Activated CD8-positive, alpha-beta memory T cell treated with anti-CD3 and anti-CD28 coated beads, Interleukin-2, amount 10 ng/mL, durations not matched to agents 7 days and 5 days (primary cell): ENCODE data around the gene ZNF143. TPM values are rescaled to one million over a fixed set of nuclear protein-coding genes. Genes with fewer than 3 reads are reported as not detected.

ENCODE experiments used
- ATAC-seq: fragments of 150-1000 bp; cut with Tn5 transposase; one replicate; pipeline ENCODE4 v1.10.0; 2021; ENCODE audit warnings: moderate library complexity
- CTCF ChIA-PET: fragments of 350-600 bp; sonication (Branson Sonifier 250); formaldehyde crosslinking; loops from one replicate; lab custom pipeline; 2021; ENCODE audit warnings: antibody characterized with exemption; lab: Charles Lee
- DNase-seq: peaks from one replicate; pipeline ENCODE4 v3.0.0-alpha.2; 2020
- H3K27ac Mint-ChIP-seq: one replicate; pipeline ENCODE4 v1.8.0; 2021; ENCODE audit warnings: mild to moderate bottlenecking, mixed read lengths
- H3K27me3 Mint-ChIP-seq: one replicate; pipeline ENCODE4 v1.8.0; 2021; ENCODE audit warnings: mixed read lengths
- H3K36me3 Mint-ChIP-seq: one replicate; pipeline ENCODE4 v1.8.0; 2021; ENCODE audit warnings: mild to moderate bottlenecking, mixed read lengths
- H3K4me1 Mint-ChIP-seq: one replicate; pipeline ENCODE4 v1.8.0; 2021; ENCODE audit warnings: mixed read lengths
- H3K4me3 Mint-ChIP-seq: one replicate; pipeline ENCODE4 v1.8.0; 2021; ENCODE audit warnings: mild to moderate bottlenecking, moderate library complexity, mixed read lengths
- H3K9me3 Mint-ChIP-seq: one replicate; pipeline ENCODE4 v1.8.0; 2022; ENCODE audit warnings: low read depth, mixed read lengths
- total RNA-seq, 2 experiments: library from RNA; stranded (reverse); gene quantifications; one replicate each; pipeline ENCODE4 v1.2.3, GENCODE V29; 2021

ZNF143 gene
- total RNA-seq, 2 experiments from 2014 or later: 39.5 to 44.2 TPM

- H3K9me3 Mint-ChIP-seq: no peaks in the 10 kb centered on the region
- H3K4me3 Mint-ChIP-seq: peak overlapping the region; percentile 97
- peaks cover 17% of the 10 kb centered on the region for H3K36me3 Mint-ChIP-seq
- DNase-seq (no peak), ATAC-seq (no peak)
- H3K27ac Mint-ChIP-seq: peak overlapping the region; percentile 99
- H3K27me3 Mint-ChIP-seq: no peaks in the 10 kb centered on the region
- CTCF ChIA-PET: interaction anchor here (4.3 kb wide), 1 partner anchor 44 kb away, joined by 21 read pairs; no protein-coding TSS in a partner anchor
- peaks cover 36% of the 10 kb centered on the region for H3K4me1 Mint-ChIP-seq
Observed at GRCh38 chr11:9462806-9463537, 2.2 kb downstream of the ZNF143 start.

DNA sequence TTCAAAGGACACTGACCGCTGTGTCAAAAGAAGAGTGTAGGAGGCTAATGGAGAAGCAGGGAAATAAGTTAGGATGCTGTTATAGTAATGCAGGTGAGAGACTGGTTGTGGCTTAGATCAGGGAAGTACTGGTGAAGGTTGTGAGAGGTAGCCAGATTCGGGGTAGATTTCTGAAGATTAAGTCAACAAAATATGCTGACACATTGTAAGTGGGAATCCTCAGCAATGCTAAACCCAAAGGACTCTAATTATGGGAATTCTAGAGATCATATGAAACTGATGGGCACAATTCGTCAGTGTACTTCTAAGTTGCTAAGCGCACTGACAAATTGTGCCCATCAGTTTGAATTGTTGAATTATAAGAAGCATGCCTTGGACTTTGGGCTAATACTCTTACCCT is 10.0 kb downstream of the ZNF143 start:
- Mint-ChIP-seq H3K4me3 (no peak overlapping the region), H3K27ac (no peak overlapping the region), H3K36me3 (peaks cover 30% of the 10 kb centered on the region), H3K4me1 (peaks cover 12% of the 10 kb centered on the region), H3K27me3 (no peaks in the 10 kb centered on the region), H3K9me3 (no peaks in the 10 kb centered on the region)
- CTCF ChIA-PET: no interaction called here
- DNase-seq (no peak), ATAC-seq (no peak)

DNA sequence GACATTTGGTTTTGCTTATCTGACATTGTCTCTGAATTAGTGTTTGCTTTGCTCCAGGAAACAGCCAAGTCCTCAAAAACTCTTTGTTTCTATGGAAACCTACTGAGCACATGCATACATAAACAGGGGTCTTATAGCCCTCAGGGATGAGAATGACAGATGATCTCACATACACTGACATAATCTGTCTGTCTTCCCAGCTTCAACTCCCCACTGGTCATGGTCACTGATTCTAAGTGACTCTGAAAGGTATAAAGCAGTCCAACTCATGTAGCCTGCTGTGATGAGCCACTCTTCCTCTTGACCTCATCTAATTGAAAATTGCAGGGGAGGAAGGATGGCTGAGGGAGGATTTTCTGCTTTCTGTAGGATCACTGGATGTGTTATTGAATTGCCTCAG is 12.6 kb downstream of the ZNF143 start:
- no peak overlapping the region for H3K27ac Mint-ChIP-seq
- DNase-seq (no peak), ATAC-seq (no peak)
- CTCF ChIA-PET: interaction anchor here (0.6 to 1.8 kb wide), 2 partner anchors 34 to 1263 kb away, joined by 3 to 7 read pairs; no protein-coding TSS in a partner anchor
- no peaks in the 10 kb centered on the region for H3K27me3 Mint-ChIP-seq
- no peak overlapping the region for H3K4me3 Mint-ChIP-seq
- no peaks in the 10 kb centered on the region for H3K9me3 Mint-ChIP-seq
- H3K36me3 Mint-ChIP-seq: peaks cover 36% of the 10 kb centered on the region
- peaks cover 7% of the 10 kb centered on the region for H3K4me1 Mint-ChIP-seq

- Mint-ChIP-seq H3K27ac (no peak overlapping the region), H3K36me3 (peaks cover 42% of the 10 kb centered on the region)
Observed at GRCh38 chr11:9479899-9480298, 19.1 kb downstream of the ZNF143 start.

DNA sequence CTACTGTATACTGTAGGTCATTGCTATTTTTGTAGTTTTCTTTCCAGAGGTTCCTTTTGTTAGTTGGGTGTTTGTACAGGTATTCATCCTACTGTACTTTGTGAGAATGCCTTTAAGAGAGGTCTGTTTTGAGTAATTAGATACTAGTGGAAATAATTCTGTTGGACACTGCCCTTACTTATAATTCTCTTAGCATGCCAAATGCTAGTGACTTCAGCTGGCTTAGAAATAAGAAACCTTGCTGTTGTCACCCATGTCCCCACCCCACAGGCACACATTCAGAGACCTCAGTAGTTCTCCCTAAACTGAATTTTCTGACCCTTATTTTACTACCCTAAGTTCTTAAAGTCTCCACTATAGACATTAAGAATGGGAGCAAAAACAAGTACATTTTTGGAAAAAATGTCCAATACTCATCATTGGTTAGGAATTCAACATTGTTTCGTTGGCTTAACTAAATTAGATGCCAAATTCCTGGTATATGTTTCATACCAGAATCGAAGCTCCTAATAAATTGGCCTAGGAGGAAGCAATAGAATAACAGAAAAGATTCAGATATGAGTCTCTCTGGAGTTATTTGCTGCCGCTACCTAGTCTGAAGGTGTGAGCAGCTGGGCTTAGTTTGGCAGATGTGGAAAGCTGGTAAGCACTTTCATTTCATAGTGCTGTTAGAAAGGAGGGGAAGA is 28.4 kb downstream of the ZNF143 start:
- CTCF ChIA-PET: interaction anchor here (1.5 to 3.1 kb wide), 2 partner anchors 18 to 27 kb away, joined by 5 to 15 read pairs; no protein-coding TSS in a partner anchor
- H3K4me1 Mint-ChIP-seq: peaks cover 2% of the 10 kb centered on the region

More at GRCh38 chr11:9479899-9480298, 19.1 kb downstream of the ZNF143 start:
- Mint-ChIP-seq H3K4me3 (no peak overlapping the region), H3K9me3 (no peaks in the 10 kb centered on the region), H3K27me3 (no peaks in the 10 kb centered on the region), H3K4me1 (peaks cover 2% of the 10 kb centered on the region)
- DNase-seq (no peak), ATAC-seq (no peak)
- CTCF ChIA-PET: interaction anchor here (1.2 to 1.5 kb wide), 3 partner anchors 19 to 133 kb away, joined by 3 to 8 read pairs (median 8); partner anchors contain the start of gene ZNF143

DNA sequence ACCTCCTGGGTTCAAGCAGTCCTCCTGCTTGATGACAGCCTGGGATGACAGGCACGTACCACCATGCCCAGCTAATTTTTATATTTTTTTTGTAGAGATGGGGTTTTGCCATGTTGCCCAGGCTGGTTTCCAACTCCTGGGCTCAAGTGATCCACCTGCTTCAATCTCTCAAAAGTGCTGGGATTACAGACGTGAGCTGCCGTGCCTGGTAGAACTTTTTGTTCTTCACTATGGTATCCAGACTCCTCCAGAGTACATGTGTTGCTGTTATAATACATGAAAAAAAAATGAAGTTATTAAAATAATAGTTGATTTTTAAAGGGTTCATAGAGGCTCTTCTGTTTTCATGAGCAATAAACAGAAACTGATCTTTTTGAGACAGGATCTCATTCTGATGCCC is 29.6 kb downstream of the ZNF143 start:
- H3K9me3 Mint-ChIP-seq: no peaks in the 10 kb centered on the region
- H3K36me3 Mint-ChIP-seq: peaks cover 24% of the 10 kb centered on the region
- H3K27me3 Mint-ChIP-seq: no peaks in the 10 kb centered on the region
- DNase-seq (no peak), ATAC-seq (no peak)
- peaks cover 2% of the 10 kb centered on the region for H3K4me1 Mint-ChIP-seq
- H3K27ac Mint-ChIP-seq: no peak overlapping the region
- CTCF ChIA-PET: interaction anchor here (0.9 to 3.1 kb wide), 3 partner anchors 16 to 215 kb away, joined by 3 to 15 read pairs (median 5); no protein-coding TSS in a partner anchor
- H3K4me3 Mint-ChIP-seq: no peak overlapping the region

More for the DNA sequence above, 28.4 kb downstream of the ZNF143 start:
- ATAC-seq: no peak
- H3K9me3 Mint-ChIP-seq: no peaks in the 10 kb centered on the region
- peaks cover 22% of the 10 kb centered on the region for H3K36me3 Mint-ChIP-seq
- DNase-seq: no peak
- H3K27me3 Mint-ChIP-seq: no peaks in the 10 kb centered on the region
- no peak overlapping the region for H3K4me3 Mint-ChIP-seq
- H3K27ac Mint-ChIP-seq: no peak overlapping the region

- DNase-seq: no peak
- H3K27ac Mint-ChIP-seq: no peak overlapping the region
- CTCF ChIA-PET: no interaction called here
Observed at GRCh38 chr11:9493492-9493891, 32.7 kb downstream of the ZNF143 start.

DNA sequence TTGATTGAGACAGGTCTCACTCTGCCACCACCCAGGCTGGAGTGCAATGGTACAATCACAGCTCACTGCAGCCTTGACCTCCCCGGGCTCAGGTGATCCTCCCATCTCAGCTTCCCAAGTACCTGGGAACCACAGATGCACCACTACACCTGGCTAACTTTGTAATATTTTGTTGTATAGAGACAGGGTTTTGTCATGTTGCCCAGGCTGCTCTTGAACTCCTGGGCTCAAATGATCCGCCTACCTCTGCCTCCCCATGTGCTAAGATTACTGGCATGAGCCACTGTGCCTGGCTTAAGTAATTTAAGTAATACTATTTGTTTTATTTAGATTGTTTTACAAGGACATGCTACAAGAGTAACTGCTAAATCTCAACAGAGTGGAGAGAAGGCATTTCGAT is 33.5 kb downstream of the ZNF143 start:
- Mint-ChIP-seq H3K4me3 (no peak overlapping the region), H3K36me3 (peaks cover 27% of the 10 kb centered on the region), H3K27ac (no peak overlapping the region), H3K27me3 (no peaks in the 10 kb centered on the region), H3K9me3 (no peaks in the 10 kb centered on the region), H3K4me1 (peaks cover 2% of the 10 kb centered on the region)
- DNase-seq (no peak), ATAC-seq (no peak)
- CTCF ChIA-PET: interaction anchor here (0.6 kb wide), 1 partner anchor 12 kb away, joined by 4 read pairs; no protein-coding TSS in a partner anchor

More at GRCh38 chr11:9493492-9493891, 32.7 kb downstream of the ZNF143 start:
- Mint-ChIP-seq H3K4me1 (peaks cover 2% of the 10 kb centered on the region), H3K27me3 (no peaks in the 10 kb centered on the region), H3K9me3 (no peaks in the 10 kb centered on the region), H3K36me3 (peaks cover 25% of the 10 kb centered on the region), H3K4me3 (no peak overlapping the region)
- no peak for ATAC-seq

DNA sequence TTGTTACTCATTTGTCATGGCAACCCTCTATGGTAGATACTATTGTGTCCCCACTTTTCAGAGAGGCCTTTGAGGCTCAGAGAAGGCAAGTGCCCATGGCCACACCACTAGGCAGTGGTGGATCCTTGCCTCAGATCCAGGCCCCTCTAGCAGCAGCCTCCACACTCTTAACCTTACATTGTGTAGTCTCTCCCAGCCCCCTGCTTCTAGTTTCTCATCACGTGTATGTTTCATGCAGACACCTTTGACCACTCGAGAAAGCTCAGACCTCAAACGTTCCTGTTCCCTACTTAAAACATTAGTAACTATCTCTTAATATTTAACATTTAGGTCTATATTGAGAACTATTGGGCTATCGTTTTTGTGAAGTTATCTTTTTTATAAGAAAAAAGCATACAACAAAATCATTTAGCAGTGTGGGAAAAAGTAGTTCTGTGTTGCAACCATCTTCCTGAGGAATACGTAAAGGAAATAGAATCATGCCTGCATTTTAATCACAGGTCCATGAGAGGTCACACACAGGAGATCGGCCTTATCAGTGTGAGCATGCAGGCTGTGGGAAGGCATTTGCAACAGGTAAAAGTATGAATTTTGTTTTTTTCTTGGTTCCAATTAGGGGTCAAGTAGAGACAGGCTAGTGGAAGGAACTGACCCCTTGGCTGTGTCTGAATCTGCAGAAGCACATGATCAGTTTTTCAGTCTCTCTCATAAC is 35.1 kb downstream of the ZNF143 start:
- H3K27ac Mint-ChIP-seq: no peak overlapping the region
- CTCF ChIA-PET: interaction anchor here (1.1 kb wide), 1 partner anchor 10 kb away, joined by 4 read pairs; no protein-coding TSS in a partner anchor
- no peak for DNase-seq
- no peak overlapping the region for H3K4me3 Mint-ChIP-seq
- no peaks in the 10 kb centered on the region for H3K27me3 Mint-ChIP-seq
- H3K4me1 Mint-ChIP-seq: peaks cover 2% of the 10 kb centered on the region
- peaks cover 28% of the 10 kb centered on the region for H3K36me3 Mint-ChIP-seq
- ATAC-seq: no peak
- H3K9me3 Mint-ChIP-seq: no peaks in the 10 kb centered on the region

DNA sequence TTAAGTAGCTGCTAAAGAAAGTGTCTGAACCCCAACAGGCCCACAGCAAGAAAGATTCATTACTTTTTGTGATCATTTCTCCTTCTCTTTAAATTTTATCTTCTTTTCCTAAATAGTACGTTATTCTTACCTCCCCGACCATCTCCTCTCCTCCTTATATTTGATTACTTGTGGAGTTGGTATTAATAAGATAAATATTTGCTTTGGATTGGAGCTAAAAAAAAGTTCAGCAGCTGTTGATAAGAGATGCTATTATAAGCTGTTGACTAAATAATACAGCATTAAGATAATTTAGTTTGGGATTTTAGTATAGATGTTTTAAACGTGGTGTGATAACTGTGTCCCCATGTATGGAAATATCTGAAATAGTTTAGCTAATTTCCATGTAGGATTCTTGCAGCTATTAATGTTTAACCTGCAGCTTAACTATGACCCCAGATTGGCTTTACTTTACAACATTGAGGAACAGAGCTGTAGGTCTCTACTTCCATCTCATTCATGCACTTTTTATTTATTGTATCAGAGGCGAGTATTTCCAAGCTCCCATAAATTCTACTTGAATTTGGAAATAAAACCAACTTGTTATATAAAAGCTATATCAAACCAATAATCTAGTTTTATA is 37.8 kb downstream of the ZNF143 start:
- Mint-ChIP-seq H3K27me3 (no peaks in the 10 kb centered on the region), H3K4me1 (no peaks in the 10 kb centered on the region), H3K4me3 (no peak overlapping the region), H3K27ac (no peak overlapping the region), H3K9me3 (no peaks in the 10 kb centered on the region), H3K36me3 (peaks cover 30% of the 10 kb centered on the region)
- CTCF ChIA-PET: interaction anchor here (0.8 to 1.6 kb wide), 3 partner anchors 8 to 361 kb away, joined by 3 to 21 read pairs (median 4); no protein-coding TSS in a partner anchor
- DNase-seq: no peak
- ATAC-seq: no peak

- Mint-ChIP-seq H3K27ac (no peak overlapping the region), H3K9me3 (no peaks in the 10 kb centered on the region), H3K36me3 (peaks cover 23% of the 10 kb centered on the region), H3K4me1 (peaks cover 13% of the 10 kb centered on the region), H3K4me3 (no peak overlapping the region), H3K27me3 (no peaks in the 10 kb centered on the region)
- CTCF ChIA-PET: interaction anchor here (0.6 to 3.8 kb wide), 56 partner anchors 8 to 594 kb away, joined by 3 to 59 read pairs (median 4); partner anchors contain the start of genes IPO7 and ZNF143
- DNase-seq: peak; percentile 83
- ATAC-seq: peak; percentile 77
Observed at GRCh38 chr11:9506489-9507276, 45.9 kb downstream of the ZNF143 start.

GRCh38 chr11:9507277-9507580 is 46.4 kb downstream of the ZNF143 start:
- no peak for ATAC-seq
- CTCF ChIA-PET: interaction anchor here (0.6 to 3.8 kb wide), 40 partner anchors 9 to 595 kb away, joined by 3 to 59 read pairs (median 5); partner anchors contain the start of gene ZNF143
- H3K9me3 Mint-ChIP-seq: no peaks in the 10 kb centered on the region

More at GRCh38 chr11:9507277-9507580, 46.4 kb downstream of the ZNF143 start:
- DNase-seq: no peak
- peaks cover 13% of the 10 kb centered on the region for H3K4me1 Mint-ChIP-seq
- H3K4me3 Mint-ChIP-seq: no peak overlapping the region
- no peaks in the 10 kb centered on the region for H3K27me3 Mint-ChIP-seq
- H3K36me3 Mint-ChIP-seq: peaks cover 25% of the 10 kb centered on the region
- no peak overlapping the region for H3K27ac Mint-ChIP-seq
